ENCODE results near the gene SCTR.
"Not testable (repeated sequence)": the region's sequence is repeated elsewhere in the genome, so short reads cannot be mapped to it uniquely, and the experiment has no call there.

SCTR gene

GRCh38 chr2:119417908-119418307 lies 106.4 kb downstream of the SCTR start:
- in situ Hi-C loops (cut with MboI; ENCODE audit: low sequenced_read_pairs): no loop called here

- in situ Hi-C loops (cut with MboI; ENCODE audit: low sequenced_read_pairs): no loop called here
These were observed 107.9 kb downstream of the SCTR start for GRCh38 chr2:119416299-119416923.

DNA sequence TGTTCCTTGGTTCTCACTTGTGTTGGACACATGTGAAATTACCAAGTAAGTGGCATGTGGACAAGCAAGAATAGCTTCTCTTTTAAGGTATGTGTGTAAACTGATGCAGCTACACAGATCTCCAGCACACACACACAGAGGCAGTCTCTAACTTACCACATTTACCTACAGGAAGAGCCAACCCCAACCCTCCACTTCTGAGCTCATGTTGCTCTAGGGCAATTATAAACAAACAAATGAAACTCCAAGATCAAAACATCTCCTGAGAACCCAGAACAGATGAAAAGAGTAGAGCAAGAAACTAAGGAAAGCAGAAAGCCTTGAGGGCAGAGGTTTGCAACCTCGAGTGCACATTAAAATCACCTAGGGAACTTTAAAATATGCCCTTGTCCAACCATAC lies 108.7 kb downstream of the SCTR start:
- in situ Hi-C loops (cut with MboI; ENCODE audit: low sequenced_read_pairs): no loop called here

GRCh38 chr2:119414894-119415293 lies 109.4 kb downstream of the SCTR start:
- in situ Hi-C loops (cut with MboI; ENCODE audit: low sequenced_read_pairs): no loop called here

DNA sequence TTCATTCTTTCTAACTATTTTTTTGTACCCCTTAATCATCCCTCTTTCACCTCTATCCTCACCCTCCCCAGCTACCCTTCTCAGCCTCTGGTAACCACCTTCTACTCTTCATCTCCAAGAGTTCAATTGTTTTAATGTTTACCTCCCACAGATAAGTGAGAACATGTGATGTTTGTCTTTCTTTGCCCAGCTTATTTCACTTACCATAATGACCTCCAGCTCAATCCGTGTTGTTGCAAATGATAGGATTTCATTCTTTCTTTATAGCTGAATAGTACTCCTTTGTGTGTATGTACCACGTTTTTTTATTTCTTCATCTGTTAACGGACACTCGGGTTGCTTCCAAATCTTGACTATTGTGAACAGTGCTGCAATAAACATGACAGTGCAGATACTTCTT lies 114.8 kb downstream of the SCTR start:
- in situ Hi-C loops (cut with MboI; ENCODE audit: low sequenced_read_pairs): no loop called here

DNA sequence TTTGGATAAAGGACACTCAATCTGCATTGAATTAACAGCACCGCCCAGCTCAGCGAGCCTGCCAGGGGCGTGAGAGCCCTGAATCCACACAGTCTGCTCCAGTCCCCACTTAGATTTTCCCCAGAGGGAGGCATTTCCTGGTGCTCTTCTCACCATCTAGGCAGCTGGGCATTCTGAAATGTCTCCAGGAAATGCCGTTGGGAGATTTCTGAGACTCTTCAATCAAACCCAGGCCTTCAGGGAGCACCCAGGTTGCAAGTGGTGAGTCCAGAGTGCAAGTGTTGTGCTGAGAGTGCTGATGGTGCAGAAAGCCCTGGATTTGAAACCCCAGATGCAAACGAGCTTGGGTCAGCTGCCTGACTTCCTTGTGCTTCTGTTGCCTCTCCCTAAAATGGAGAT lies 116.1 kb downstream of the SCTR start:
- in situ Hi-C loops (cut with MboI; ENCODE audit: low sequenced_read_pairs): no loop called here

DNA sequence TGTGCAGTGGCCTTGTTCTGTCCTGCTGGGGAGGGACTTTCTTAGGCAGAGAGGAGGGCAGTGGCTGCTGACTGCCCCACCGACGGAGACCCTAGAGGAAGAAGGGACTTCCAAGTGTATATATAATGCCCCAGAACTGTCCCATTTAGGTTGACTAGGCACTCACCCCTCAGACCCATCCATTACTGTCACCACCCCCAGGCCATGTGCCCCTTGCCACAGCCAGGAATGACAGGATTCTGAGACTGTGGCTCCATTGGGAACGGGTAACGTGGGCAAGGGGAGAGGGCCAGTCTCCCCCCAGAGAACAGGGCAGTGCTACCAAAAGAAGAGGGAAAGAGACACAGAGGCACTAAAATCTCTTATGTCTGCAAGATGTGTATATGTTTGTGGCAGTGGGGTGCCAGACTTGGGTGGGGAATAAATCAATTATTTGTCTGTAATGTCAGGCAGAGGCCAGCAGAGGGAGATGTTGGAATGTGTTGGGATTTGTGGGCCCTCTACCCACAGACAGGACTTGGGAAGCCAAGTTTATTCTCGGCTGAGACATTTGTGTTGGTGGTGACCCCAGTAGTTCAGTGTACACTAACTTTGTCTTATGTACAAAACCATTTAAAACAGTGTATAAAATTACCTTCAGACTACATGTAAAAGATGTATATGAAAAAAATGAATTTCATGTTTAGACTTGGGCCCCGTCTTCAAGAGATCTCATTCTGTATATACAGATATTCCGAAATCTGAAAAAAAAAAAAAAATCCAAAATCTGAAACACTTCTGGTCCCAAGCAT lies 116.7 kb downstream of the SCTR start:
- in situ Hi-C loops (cut with MboI; ENCODE audit: low sequenced_read_pairs): no loop called here

- in situ Hi-C loops (cut with MboI; ENCODE audit: low sequenced_read_pairs): no loop called here
These were observed 119.1 kb downstream of the SCTR start for GRCh38 chr2:119405151-119405550.

- in situ Hi-C loops (cut with MboI; ENCODE audit: low sequenced_read_pairs): not testable (repeated sequence)
These were observed 120.7 kb downstream of the SCTR start for GRCh38 chr2:119403618-119404017.

DNA sequence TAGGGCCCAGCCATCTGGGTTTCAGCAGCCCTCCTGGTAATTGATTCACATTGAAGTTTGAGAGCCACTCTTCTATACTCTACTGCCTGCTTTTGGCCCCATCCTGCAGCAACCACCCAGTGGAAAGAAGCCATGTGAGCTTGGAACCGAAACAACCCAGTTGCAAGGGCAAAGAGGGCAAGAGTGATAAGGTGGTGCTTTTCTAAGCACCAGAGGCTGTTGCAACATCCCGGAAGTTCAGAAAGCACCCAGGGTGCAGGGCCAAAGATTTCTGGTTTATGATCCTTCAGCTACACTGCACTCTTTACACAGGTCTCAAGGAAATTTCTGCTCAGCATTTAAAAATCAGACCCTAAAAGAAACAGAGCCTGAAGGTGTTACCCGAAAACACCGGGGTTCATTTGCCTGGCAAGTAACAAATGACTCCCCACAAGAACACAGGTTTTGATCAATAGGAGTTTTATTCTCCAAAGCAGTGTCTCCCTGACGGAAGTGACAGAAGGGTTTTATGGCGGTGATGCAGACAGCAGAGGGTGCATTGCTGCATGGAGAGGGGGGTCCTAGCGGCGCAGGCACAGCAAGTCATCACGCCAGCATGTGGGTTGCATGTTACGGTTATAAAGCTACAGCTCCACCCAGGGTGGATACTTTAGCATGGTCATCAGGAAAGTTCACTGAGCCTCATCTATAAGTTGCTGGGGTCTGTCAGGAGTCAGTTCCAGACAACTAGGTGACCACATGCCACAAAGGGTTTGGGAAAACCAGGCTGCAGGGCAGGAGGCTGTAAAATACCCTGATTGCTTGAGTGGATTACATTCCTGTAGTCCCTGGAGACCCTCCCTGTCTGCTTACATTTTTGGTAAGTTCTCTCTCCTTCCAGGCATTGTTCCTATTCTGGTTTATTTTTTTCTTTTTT lies 121.4 kb downstream of the SCTR start:
- in situ Hi-C loops (cut with MboI; ENCODE audit: low sequenced_read_pairs): no loop called here

DNA sequence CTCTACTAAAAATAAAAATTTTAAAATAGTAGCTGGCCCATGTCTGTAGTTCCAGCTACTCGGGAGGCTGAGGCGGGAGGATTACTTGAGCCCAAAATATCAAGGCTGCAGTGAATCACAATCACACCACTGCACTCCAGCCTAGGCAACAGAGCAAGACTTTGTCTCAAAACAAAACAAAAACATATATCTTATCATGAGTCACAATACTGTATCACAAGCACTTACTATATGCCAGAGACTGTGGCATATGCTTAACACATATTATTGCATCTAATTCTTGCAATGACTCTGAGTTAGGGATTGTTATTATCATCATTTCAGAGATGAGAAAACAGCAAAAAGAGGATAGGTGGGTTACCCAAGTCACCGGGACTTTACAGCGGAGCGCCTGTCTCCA lies 122.2 kb downstream of the SCTR start:
- in situ Hi-C loops (cut with MboI; ENCODE audit: low sequenced_read_pairs): no loop called here

DNA sequence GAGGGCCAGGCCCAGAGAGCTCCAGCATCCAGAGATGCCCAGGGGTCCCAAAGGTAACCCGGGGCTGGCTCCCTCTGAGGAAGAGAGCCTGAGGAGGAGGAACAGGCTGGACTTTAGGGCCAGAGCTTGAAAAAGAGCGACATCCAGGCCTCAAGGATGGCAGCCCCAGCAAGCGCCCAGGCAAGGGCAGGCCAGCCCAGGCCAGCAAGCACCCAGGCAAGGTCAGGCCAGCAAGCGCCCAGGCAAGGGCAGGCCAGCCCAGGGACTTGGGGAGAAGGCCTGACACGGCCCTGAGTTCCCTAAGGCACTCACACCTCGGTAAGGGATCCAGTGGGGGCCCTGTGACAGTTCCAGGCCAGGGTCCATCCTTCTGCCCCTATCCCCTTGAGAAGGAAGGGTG lies 127.1 kb downstream of the SCTR start:
- in situ Hi-C loops (cut with MboI; ENCODE audit: low sequenced_read_pairs): no loop called here

DNA sequence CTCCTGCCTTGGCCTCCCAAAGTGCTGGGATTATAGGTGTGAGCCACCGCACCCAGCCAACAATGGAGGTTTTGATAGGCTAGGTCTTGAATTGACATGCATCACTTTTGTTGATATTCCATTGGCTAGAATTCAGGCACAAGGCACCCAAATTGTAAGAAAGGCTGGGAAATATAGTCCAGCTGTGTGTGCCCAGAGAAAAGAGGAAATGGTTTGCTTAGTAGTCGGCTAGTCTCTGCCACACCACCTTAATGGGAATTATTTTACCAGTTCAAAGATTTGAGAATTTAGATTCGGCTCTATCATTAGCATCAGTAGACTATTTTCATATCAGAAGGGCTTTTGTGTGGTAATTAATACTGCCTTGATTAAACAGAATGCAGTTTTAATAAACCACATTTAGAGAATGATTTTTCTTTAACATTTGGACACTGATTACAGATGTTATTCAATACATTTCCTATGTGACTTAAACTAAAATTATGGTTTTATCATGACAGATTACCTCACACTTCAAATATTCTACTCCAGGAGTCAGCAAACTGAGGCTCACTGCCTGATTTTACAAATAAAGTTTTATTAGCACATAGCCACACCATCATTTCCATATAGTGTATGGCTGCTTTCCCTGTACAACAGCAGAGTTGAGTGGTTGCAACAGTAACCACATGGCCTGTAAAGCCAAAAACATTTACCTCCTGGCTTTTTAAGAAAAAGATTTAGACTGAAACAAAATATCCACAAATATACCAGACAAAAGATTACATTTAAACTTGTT lies 130.1 kb downstream of the SCTR start:
- in situ Hi-C loops (cut with MboI; ENCODE audit: low sequenced_read_pairs): no loop called here

Measured in HL-60/S4 treated with phorbol 12-myristate 13-acetate at 8.2 ng/mL for 4 days and 3 days (cell line).